H1 (cell line): Measurements from ENCODE around the gene SMCHD1. TPM values are rescaled to one million over a fixed set of nuclear protein-coding genes. Genes with fewer than 3 reads are reported as not detected.

Experiments
- ASH2L ChIP-seq: fragments of 200-600, 300-600 bp; sonication (generic); IDR thresholded peaks from one replicate; pipeline ENCODE4 v1.7.1; 2017; ENCODE audit warnings: low read length
- CBX8 ChIP-seq: fragments of 300-800, 300-1000 bp; sonication (generic); IDR thresholded peaks from 2 replicates; pipeline ENCODE4 v1.7.1; 2016; ENCODE audit warnings: low read depth, low read length, borderline replicate concordance
- GTF2F1 ChIP-seq: IDR thresholded peaks from 2 replicates; pipeline ENCODE4 v1.6.1; 2012; ENCODE audit warnings: low read depth, low read length, improper control_type of control experiment, borderline replicate concordance
- KDM4A ChIP-seq: IDR thresholded peaks from one replicate; pipeline ENCODE4 v1.7.1; 2012; ENCODE audit warnings: low read depth, mild to moderate bottlenecking, moderate library complexity, low read length, inconsistent platforms; ENCODE audit not compliant: severe bottlenecking
- POU5F1 ChIP-seq: IDR thresholded peaks from 2 replicates; pipeline ENCODE4 v1.6.1; 2011; ENCODE audit warnings: low read depth, mild to moderate bottlenecking, low read length, moderate library complexity
- SIX5 ChIP-seq: IDR thresholded peaks from 2 replicates; pipeline ENCODE4 v1.6.1; 2011; ENCODE audit warnings: mild to moderate bottlenecking, low read depth, low read length
- polyA plus RNA-seq, 7 experiments: library from polyadenylated mRNA; depleted of rRNA in 3 of 7; stranded (reverse) in 5 of 7; unstranded in 2 of 7; fragments of >200 nt in 5 of 7; fragments of 200-250 nt in 2 of 7; gene quantifications; 1 replicate in 5 of 7; 2 replicates in 1 of 7; 4 replicates in 1 of 7; pipeline versions ENCODE4 v1.2.1 to v1.2.3, GENCODE V29; 2011 to 2013; ENCODE audit warnings: missing spikeins in 2 of 7, mixed read lengths in 2 of 7
- total RNA-seq: library from RNA; stranded (reverse); fragmentation: NEBNext Ultra II Directional; extraction: Animal tissue kit (Norgen Biotek cat#: 25700); gene quantifications from 2 replicates; pipeline ENCODE4 v1.2.1, GENCODE V29; 2021

The SMCHD1 gene
- total and polyA plus RNA-seq, 2 of the 8 experiments (the other 6 are each of a cell fraction or from before 2014, with no cell fraction given): 9.3 to 32.0 TPM

- TF ChIP-seq CBX8 (no peak), ASH2L (no peak), POU5F1 (no peak), KDM4A (no peak), SIX5 (no peak), GTF2F1 (no peak)
- TF ChIP-seq, all 59 proteins: peak for 0
Measured at GRCh38 chr18:2714140-2714539, 58.6 kb downstream of the SMCHD1 start (continued).
